K562 (cell line): Measurements from ENCODE around the gene CCDC3. TPM values are rescaled to one million over a fixed set of nuclear protein-coding genes. Genes with fewer than 3 reads are reported as not detected.

ENCODE experiments used
- ATAC-seq: fragments of 200-7000 bp; cut with Tn5 transposase; 3 replicates; pipeline ENCODE4 v1.9.1; 2020; ENCODE audit warnings: moderate library complexity
- BruUV-seq: library from RNA; stranded (reverse); fragments of 400-500 nt; replicated peaks from 2 replicates; lab custom pipeline; 2021; lab: Mats Ljungman, UMichigan
- CTCF ChIA-PET: fragments of 300-600 bp; formaldehyde crosslinking; extraction: SDS; loops from one replicate; lab custom pipeline; 2021; ENCODE audit warnings: low intra/inter-chr PET ratio; lab: Yijun Ruan, JAX
- POLR2A ChIA-PET: fragments of 300-600, 350-650 bp; sonication (Branson Sonifier 250); formaldehyde crosslinking; extraction: SDS; loops from one replicate; lab custom pipeline; 2021; ENCODE audit warnings: antibody characterized with exemption, inconsistent platforms; lab: Yijun Ruan, JAX
- DNase-seq, 4 experiments: peaks; one replicate each; pipeline versions ENCODE4 v3.0.0 to v3.0.0-alpha.2; 2011 to 2018; ENCODE audit warnings: low spot score in 3 of 4, mixed read lengths in 3 of 4; ENCODE audit errors: extremely low read depth in 1 of 4
- FAIRE-seq: peaks from 2 replicates; lab custom pipeline; 2011; peaks lifted over from hg19 to GRCh38; lab: Jason Lieb, UNC
- H2AFZ ChIP-seq: 2 replicates; pipeline ENCODE4 v1.6.0; 2011; ENCODE audit warnings: low read depth, low read length, control low read depth, inconsistent platforms
- H3K27ac ChIP-seq: fragments of 200-600 bp; 3 replicates; pipeline ENCODE4 v1.8.0; 2011; ENCODE audit warnings: low read depth, mild to moderate bottlenecking, control low read depth, inconsistent platforms, low read length, moderate library complexity, mixed read lengths; ENCODE audit errors: extremely low read depth
- H3K27me3 ChIP-seq, 2 experiments: fragments of 300-600 bp in 1 of 2; 2 replicates in 1 of 2; 3 replicates in 1 of 2; pipeline versions ENCODE4 v1.6.0 to v1.8.0; 2011; ENCODE audit warnings: inconsistent platforms in 2 of 2, low read length in 2 of 2, mild to moderate bottlenecking in 1 of 2, mixed read lengths in 1 of 2, moderate library complexity in 1 of 2; ENCODE audit not compliant: control insufficient read depth in 2 of 2, insufficient read depth in 2 of 2
- H3K36me3 ChIP-seq: fragments of 300-600 bp; 3 replicates; pipeline ENCODE4 v1.8.0; 2011; ENCODE audit warnings: mild to moderate bottlenecking, low read length, inconsistent platforms; ENCODE audit not compliant: control insufficient read depth, insufficient read depth
- H3K4me1 ChIP-seq, 2 experiments: fragments of 200-600 bp in 1 of 2; replicated peaks in 1 of 2; 2 replicates in 1 of 2; 3 replicates in 1 of 2; pipeline versions ENCODE4 v1.5.1 to v1.8.0; 2011; ENCODE audit warnings: inconsistent platforms in 2 of 2, low read length in 2 of 2, mild to moderate bottlenecking in 1 of 2, mixed read lengths in 1 of 2, moderate library complexity in 1 of 2; ENCODE audit not compliant: control insufficient read depth in 2 of 2, insufficient read depth in 2 of 2
- H3K4me2 ChIP-seq: 2 replicates; pipeline ENCODE4 v1.6.1; 2011; ENCODE audit warnings: low read length, control low read depth, inconsistent platforms, mixed read lengths; ENCODE audit not compliant: insufficient read depth
- H3K4me3 ChIP-seq: fragments of 200-600 bp; sonication (generic), shearing (Covaris generic); 2 replicates; pipeline ENCODE4 v1.5.1; 2016; ENCODE audit warnings: control low read depth, inconsistent platforms
- H3K79me2 ChIP-seq: fragments of 200-600 bp; 3 replicates; pipeline ENCODE4 v1.8.0; 2011; ENCODE audit warnings: low read length, inconsistent platforms; ENCODE audit not compliant: control insufficient read depth, insufficient read depth
- H3K9ac ChIP-seq, 2 experiments: 2 replicates each; pipeline versions ENCODE4 v1.6.0 to v1.6.1; 2011; ENCODE audit warnings: low read depth in 2 of 2, low read length in 2 of 2, control low read depth in 1 of 2, inconsistent platforms in 1 of 2, mild to moderate bottlenecking in 1 of 2, mixed read lengths in 1 of 2; ENCODE audit not compliant: insufficient read depth in 1 of 2
- H3K9me1 ChIP-seq: one replicate; pipeline ENCODE4 v1.6.0; 2011; ENCODE audit warnings: inconsistent platforms, mild to moderate bottlenecking, low read length, moderate library complexity; ENCODE audit not compliant: control insufficient read depth, insufficient read depth
- H3K9me3 ChIP-seq: replicated peaks from 2 replicates; pipeline ENCODE4 v1.5.1; 2011; ENCODE audit warnings: low read depth, low read length, inconsistent platforms; ENCODE audit not compliant: control insufficient read depth, insufficient read depth
- H4K20me1 ChIP-seq: replicated peaks from 2 replicates; pipeline ENCODE4 v1.6.1; 2011; ENCODE audit warnings: low read length, inconsistent platforms, mixed read lengths; ENCODE audit not compliant: control insufficient read depth, insufficient read depth
- NCOA6 ChIP-seq: fragments of 450-650 bp; IDR thresholded peaks from 2 replicates; pipeline ENCODE4 v1.6.1; 2017; ENCODE audit warnings: mild to moderate bottlenecking
- RAD21 ChIP-seq, 2 experiments: fragments of 250-450 bp in 1 of 2; fragments of 450-650 bp in 1 of 2; sonication (Bioruptor Pico) in 1 of 2; formaldehyde crosslinking in 1 of 2; IDR thresholded peaks in 1 of 2; conservative IDR thresholded peaks in 1 of 2; 2 replicates each; pipeline versions ENCODE4 v1.4.0 to v1.8.0; 2020 to 2022; ENCODE audit warnings: mild to moderate bottlenecking in 2 of 2, moderate library complexity in 1 of 2
- SETDB1 ChIP-seq: IDR thresholded peaks from one replicate; pipeline ENCODE4 v1.6.1; 2012; ENCODE audit warnings: low read length, control low read depth, inconsistent platforms
- SMC3 ChIP-seq: conservative IDR thresholded peaks from 2 replicates; pipeline ENCODE4 v1.6.1; 2011; ENCODE audit warnings: low read depth, low read length, improper control_type of control experiment; ENCODE audit not compliant: insufficient read depth
- SP2 ChIP-seq: IDR thresholded peaks from 2 replicates; pipeline ENCODE4 v1.6.1; 2011; ENCODE audit warnings: mild to moderate bottlenecking, low read depth, low read length, moderate library complexity; ENCODE audit not compliant: poor library complexity, severe bottlenecking; ENCODE audit errors: extremely low read depth
- ZNF253 ChIP-seq: fragments of 250-450 bp; sonication (Bioruptor Pico); conservative IDR thresholded peaks from 2 replicates; pipeline ENCODE4 v1.6.1; 2021; ENCODE audit warnings: mild to moderate bottlenecking
- WGBS: fragments of 100-300 bp; shearing (Covaris generic); methylation state at CpG from one replicate; pipeline ENCODE4 v1.1.6; 2016; ENCODE audit warnings: low coverage, mixed read lengths; ENCODE audit not compliant: insufficient coverage; ENCODE audit errors: missing lambda C conversion rate; 5-methylcytosine and 5-hydroxymethylcytosine counted together
- in situ Hi-C: fragments of 300-500 bp; cut with MboI; formaldehyde crosslinking; loops from 4 replicates; pipeline ENCODE4 v1.15.0; 2018; ENCODE audit warnings: inconsistent platforms, mixed read lengths
- intact Hi-C: fragments of 100-400 bp; cut with micrococcal nuclease; formaldehyde crosslinking; loops from 2 replicates; pipeline ENCODE4 v1.14.2; 2022
- polyA plus RNA-seq, 8 experiments: library from polyadenylated mRNA; depleted of rRNA in 4 of 8; stranded (reverse) in 5 of 8; unstranded in 3 of 8; fragments of >200 nt; fragmentation: Nextera tagmentation in 2 of 8; fragmentation: Illumina TruSeq in 1 of 8; extraction: Ambion mirVana in 2 of 8; extraction: Trizol in 1 of 8; gene quantifications; 2 replicates each; pipeline versions ENCODE4 v1.2.1 to v1.2.3, GENCODE V29; 2011 to 2014; ENCODE audit warnings: inconsistent platforms in 1 of 8, missing spikeins in 1 of 8
- total RNA-seq, 7 experiments: library from RNA; depleted of rRNA in 6 of 7; stranded (reverse); fragments of >200 nt in 6 of 7; fragmentation: Illumina TruSeq in 2 of 7; extraction: Trizol in 2 of 7; gene quantifications; 2 replicates each; pipeline versions ENCODE4 v1.2.1 to v1.2.3, GENCODE V29; 2011 to 2021; ENCODE audit warnings: low replicate concordance in 1 of 7
- TF ChIP-seq, protein P1 (sequence below), 3 experiments: IDR thresholded peaks in 2 of 3; conservative IDR thresholded peaks in 1 of 3; 2 replicates each; pipeline ENCODE4 v1.5.1; 2011 to 2012; ENCODE audit warnings: low read length in 3 of 3, mild to moderate bottlenecking in 3 of 3, control low read depth in 2 of 3, improper control_type of control experiment in 1 of 3, inconsistent platforms in 1 of 3, low read depth in 1 of 3, mixed read lengths in 1 of 3, moderate library complexity in 1 of 3; ENCODE audit not compliant: insufficient read depth in 2 of 3
- TF ChIP-seq, protein P2 (sequence below): fragments of 450-650 bp; IDR thresholded peaks from 2 replicates; pipeline ENCODE4 v1.6.1; 2016; ENCODE audit warnings: low read depth
- TF ChIP-seq, protein P3 (sequence below): fragments of 250-450 bp; sonication (Bioruptor Pico); IDR thresholded peaks from 2 replicates; pipeline ENCODE4 v1.8.0; 2022; ENCODE audit warnings: moderate library complexity, mild to moderate bottlenecking, inconsistent platforms

CCDC3 gene
- total and polyA plus RNA-seq, 9 of the 15 experiments (the other 6 are each of a cell fraction or from before 2014, with no cell fraction given), result not detected

DNA sequence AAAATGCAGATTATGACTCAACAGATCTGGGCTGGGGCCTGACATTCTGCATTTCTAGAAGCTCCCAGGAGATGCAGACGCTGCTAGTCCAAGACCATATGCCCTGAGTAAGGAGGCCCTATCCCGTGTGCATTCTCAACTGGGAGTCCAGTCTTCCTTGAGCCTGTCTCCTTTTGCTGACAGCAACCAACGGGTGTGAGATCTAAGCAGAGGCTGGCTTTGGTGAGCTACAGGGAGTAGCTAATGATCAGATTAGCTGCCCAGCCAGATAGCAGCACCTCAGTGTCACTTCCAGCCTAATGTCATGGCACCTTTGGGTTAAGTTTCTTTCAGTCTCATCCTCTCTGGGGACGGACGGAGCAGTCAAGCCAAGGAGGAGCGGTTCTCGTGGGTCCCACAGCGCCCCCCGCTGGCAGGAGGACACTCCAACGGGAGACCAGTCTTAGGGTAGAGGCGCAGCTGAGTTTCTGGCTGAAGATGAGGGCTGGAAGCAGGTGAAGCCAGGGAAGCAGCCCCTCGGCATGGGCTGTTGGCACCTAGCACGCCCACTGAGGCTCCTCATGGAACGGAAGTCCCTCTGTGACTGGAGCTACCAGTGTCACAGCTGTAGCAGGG lies 154.0 kb downstream of the CCDC3 start:
- Histone ChIP-seq H3K79me2 (no peaks in the 10 kb centered on the region), H2AFZ (no peak overlapping the region), H3K4me3 (no peak overlapping the region), H3K36me3 (no peaks in the 10 kb centered on the region), H3K9me3 (no peaks in the 10 kb centered on the region), H3K4me2 (peak overlapping the region; percentile 40; the same call in 1 of the 2 replicates), H3K9ac (no peak overlapping the region), H3K4me1 (no peaks in the 10 kb centered on the region), H4K20me1 (no peaks in the 10 kb centered on the region), H3K9me1 (no peaks in the 10 kb centered on the region), H3K27me3 (peaks cover 5 to 44% of the 10 kb centered on the region in 2 experiments; a peak in 4 of 5 replicates), H3K27ac (no peak overlapping the region)
- DNase-seq (peak; percentile 31 to 48 (median 40)), ATAC-seq (peak; percentile 97), FAIRE-seq (no peak)
- WGBS, result 1% methylated on average over 14 of the region's 14 CpGs
- intact Hi-C loops, result no loop called here
- POLR2A ChIA-PET, result interaction anchor here (0.7 to 1.6 kb wide), 3 partner anchors 9 to 60 kb away, joined by 3 to 4 read pairs (median 4); no protein-coding TSS in a partner anchor
- in situ Hi-C loops, result no loop called here
- no TSS peak for BruUV-seq
- CTCF ChIA-PET, result no interaction called here
- peak in 1 of 2 experiments; percentile 38; a peak in 2 of 4 replicates for TF ChIP-seq RAD21 (CRISPR knock-in tag; conservative IDR thresholded peaks at IDR 0.05 in 1 of 2, IDR thresholded peaks at IDR 0.05 in 1 of 2)
- no peak for TF ChIP-seq ZNF253 (CRISPR knock-in tag)
- TF ChIP-seq, protein P1, sequence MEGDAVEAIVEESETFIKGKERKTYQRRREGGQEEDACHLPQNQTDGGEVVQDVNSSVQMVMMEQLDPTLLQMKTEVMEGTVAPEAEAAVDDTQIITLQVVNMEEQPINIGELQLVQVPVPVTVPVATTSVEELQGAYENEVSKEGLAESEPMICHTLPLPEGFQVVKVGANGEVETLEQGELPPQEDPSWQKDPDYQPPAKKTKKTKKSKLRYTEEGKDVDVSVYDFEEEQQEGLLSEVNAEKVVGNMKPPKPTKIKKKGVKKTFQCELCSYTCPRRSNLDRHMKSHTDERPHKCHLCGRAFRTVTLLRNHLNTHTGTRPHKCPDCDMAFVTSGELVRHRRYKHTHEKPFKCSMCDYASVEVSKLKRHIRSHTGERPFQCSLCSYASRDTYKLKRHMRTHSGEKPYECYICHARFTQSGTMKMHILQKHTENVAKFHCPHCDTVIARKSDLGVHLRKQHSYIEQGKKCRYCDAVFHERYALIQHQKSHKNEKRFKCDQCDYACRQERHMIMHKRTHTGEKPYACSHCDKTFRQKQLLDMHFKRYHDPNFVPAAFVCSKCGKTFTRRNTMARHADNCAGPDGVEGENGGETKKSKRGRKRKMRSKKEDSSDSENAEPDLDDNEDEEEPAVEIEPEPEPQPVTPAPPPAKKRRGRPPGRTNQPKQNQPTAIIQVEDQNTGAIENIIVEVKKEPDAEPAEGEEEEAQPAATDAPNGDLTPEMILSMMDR (IDR thresholded peaks at IDR 0.05 in 2 of 3, conservative IDR thresholded peaks at IDR 0.05 in 1 of 3; ENCODE audit: insufficient read depth in 2 of 3, low read depth in 1 of 3, low read length in 3 of 3), result peak; percentile 54 to 75 (median 56)
- TF ChIP-seq NCOA6, result no peak
- 0 out of 2 replicates have a peak, but pooled peaks have one; percentile 11 for TF ChIP-seq SMC3
- peak; percentile 24 for TF ChIP-seq SP2
- TF ChIP-seq, protein P2, sequence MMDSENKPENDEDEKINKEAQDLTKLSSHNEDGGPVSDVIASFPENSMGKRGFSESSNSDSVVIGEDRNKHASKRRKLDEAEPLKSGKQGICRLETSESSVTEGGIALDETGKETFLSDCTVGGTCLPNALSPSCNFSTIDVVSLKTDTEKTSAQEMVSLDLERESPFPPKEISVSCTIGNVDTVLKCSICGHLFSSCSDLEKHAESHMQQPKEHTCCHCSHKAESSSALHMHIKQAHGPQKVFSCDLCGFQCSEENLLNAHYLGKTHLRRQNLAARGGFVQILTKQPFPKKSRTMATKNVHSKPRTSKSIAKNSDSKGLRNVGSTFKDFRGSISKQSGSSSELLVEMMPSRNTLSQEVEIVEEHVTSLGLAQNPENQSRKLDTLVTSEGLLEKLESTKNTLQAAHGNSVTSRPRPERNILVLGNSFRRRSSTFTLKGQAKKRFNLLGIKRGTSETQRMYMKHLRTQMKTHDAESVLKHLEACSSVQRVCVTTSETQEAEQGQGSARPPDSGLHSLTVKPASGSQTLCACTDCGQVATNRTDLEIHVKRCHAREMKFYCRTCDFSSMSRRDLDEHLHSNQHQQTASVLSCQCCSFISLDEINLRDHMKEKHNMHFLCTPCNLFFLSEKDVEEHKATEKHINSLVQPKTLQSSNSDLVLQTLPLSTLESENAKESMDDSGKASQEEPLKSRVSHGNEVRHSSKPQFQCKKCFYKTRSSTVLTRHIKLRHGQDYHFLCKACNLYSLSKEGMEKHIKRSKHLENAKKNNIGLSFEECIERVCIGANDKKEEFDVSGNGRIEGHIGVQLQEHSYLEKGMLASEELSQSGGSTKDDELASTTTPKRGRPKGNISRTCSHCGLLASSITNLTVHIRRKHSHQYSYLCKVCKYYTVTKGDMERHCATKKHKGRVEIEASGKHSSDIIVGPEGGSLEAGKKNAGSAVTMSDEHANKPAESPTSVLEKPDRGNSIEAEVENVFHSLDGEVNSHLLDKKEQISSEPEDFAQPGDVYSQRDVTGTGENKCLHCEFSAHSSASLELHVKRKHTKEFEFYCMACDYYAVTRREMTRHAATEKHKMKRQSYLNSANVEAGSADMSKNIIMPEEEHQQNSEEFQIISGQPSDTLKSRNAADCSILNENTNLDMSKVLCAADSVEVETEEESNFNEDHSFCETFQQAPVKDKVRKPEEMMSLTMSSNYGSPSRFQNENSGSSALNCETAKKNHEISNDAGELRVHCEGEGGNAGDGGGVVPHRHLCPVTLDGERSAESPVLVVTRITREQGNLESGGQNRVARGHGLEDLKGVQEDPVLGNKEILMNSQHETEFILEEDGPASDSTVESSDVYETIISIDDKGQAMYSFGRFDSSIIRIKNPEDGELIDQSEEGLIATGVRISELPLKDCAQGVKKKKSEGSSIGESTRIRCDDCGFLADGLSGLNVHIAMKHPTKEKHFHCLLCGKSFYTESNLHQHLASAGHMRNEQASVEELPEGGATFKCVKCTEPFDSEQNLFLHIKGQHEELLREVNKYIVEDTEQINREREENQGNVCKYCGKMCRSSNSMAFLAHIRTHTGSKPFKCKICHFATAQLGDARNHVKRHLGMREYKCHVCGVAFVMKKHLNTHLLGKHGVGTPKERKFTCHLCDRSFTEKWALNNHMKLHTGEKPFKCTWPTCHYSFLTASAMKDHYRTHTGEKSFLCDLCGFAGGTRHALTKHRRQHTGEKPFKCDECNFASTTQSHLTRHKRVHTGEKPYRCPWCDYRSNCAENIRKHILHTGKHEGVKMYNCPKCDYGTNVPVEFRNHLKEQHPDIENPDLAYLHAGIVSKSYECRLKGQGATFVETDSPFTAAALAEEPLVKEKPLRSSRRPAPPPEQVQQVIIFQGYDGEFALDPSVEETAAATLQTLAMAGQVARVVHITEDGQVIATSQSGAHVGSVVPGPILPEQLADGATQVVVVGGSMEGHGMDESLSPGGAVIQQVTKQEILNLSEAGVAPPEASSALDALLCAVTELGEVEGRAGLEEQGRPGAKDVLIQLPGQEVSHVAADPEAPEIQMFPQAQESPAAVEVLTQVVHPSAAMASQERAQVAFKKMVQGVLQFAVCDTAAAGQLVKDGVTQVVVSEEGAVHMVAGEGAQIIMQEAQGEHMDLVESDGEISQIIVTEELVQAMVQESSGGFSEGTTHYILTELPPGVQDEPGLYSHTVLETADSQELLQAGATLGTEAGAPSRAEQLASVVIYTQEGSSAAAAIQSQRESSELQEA, result no peak
- TF ChIP-seq, protein P3, sequence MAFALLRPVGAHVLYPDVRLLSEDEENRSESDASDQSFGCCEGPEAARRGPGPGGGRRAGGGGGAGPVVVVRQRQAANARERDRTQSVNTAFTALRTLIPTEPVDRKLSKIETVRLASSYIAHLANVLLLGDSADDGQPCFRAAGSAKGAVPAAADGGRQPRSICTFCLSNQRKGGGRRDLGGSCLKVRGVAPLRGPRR (CRISPR knock-in tag), result no peak
- no peak for TF ChIP-seq SETDB1
